Neural progenitor cell (in vitro differentiated cells): Measurements from ENCODE around the gene ODC1.

Experiments used
- CTCF ChIP-seq: fragments of 200-600 bp; sonication (generic); IDR thresholded peaks from 2 replicates; pipeline ENCODE4 v1.5.1; 2017; ENCODE audit warnings: antibody characterized with exemption, mild to moderate bottlenecking
- EZH2 ChIP-seq: fragments of 200-600 bp; sonication (generic); IDR thresholded peaks from 2 replicates; pipeline ENCODE4 v1.6.1; 2017; ENCODE audit warnings: antibody characterized with exemption, mild to moderate bottlenecking, moderate library complexity

GRCh38 chr2:10402062-10402585 lies 46.0 kb downstream of the ODC1 start:
- TF ChIP-seq CTCF (no peak), EZH2 (no peak)
